ENCODE results near the gene SPAG6. TPM values are rescaled to one million over a fixed set of nuclear protein-coding genes. Genes with fewer than 3 reads are reported as not detected.
A peak's percentile ranks its signal among the peaks of the same experiment; 100 is the strongest.

Gene SPAG6
- total RNA-seq, 1 experiment from 2014 or later = 0.74 TPM

DNA sequence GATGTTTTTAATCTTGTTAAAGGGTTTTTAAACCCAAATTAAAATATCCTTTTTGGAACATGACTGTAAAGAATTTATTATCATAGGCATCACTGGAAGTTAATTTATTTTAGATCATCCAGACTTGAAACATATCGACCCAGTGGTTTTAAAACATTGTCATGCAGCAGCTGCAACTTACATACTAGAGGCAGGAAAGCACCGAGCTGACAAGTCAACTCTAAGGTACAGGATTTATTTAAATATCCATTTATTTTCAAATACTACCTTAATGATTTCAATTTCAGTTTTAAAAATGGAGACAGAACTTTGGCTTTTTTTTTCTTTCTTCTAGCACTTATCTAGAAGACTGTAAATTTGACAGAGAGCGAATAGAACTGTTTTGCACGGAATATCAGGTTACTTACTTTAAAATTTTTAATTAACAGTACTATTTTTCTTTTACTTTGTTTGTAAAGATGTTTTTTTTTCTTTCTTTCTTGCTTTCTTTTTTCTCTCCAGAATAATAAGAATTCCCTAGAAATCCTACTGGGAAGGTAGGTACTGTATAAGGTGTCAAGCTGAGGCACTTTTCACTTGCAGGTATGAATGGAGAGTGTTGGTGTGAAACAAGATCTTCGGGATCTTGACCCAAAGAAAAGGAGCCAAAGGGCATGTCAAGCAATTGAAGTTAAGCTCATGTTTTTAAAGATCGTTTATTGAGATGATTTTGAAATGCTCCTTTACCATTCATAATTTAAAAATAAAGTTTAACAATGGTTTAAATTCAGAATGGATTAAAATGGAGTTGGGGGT lies 27.3 kb upstream of the SPAG6 start:
- TF ChIP-seq, protein P1, sequence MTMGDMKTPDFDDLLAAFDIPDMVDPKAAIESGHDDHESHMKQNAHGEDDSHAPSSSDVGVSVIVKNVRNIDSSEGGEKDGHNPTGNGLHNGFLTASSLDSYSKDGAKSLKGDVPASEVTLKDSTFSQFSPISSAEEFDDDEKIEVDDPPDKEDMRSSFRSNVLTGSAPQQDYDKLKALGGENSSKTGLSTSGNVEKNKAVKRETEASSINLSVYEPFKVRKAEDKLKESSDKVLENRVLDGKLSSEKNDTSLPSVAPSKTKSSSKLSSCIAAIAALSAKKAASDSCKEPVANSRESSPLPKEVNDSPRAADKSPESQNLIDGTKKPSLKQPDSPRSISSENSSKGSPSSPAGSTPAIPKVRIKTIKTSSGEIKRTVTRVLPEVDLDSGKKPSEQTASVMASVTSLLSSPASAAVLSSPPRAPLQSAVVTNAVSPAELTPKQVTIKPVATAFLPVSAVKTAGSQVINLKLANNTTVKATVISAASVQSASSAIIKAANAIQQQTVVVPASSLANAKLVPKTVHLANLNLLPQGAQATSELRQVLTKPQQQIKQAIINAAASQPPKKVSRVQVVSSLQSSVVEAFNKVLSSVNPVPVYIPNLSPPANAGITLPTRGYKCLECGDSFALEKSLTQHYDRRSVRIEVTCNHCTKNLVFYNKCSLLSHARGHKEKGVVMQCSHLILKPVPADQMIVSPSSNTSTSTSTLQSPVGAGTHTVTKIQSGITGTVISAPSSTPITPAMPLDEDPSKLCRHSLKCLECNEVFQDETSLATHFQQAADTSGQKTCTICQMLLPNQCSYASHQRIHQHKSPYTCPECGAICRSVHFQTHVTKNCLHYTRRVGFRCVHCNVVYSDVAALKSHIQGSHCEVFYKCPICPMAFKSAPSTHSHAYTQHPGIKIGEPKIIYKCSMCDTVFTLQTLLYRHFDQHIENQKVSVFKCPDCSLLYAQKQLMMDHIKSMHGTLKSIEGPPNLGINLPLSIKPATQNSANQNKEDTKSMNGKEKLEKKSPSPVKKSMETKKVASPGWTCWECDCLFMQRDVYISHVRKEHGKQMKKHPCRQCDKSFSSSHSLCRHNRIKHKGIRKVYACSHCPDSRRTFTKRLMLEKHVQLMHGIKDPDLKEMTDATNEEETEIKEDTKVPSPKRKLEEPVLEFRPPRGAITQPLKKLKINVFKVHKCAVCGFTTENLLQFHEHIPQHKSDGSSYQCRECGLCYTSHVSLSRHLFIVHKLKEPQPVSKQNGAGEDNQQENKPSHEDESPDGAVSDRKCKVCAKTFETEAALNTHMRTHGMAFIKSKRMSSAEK (CRISPR knock-in tag; IDR thresholded peaks at IDR 0.05; ENCODE audit: borderline replicate concordance) = no peak
- TF ChIP-seq GRHL2 (CRISPR knock-in tag; IDR thresholded peaks at IDR 0.05; ENCODE audit: insufficient replicate concordance, severe bottlenecking) (no peak), ELF4 (CRISPR knock-in tag; IDR thresholded peaks at IDR 0.05; ENCODE audit: low read depth) (no peak), JUN (CRISPR knock-in tag; IDR thresholded peaks at IDR 0.05) (no peak), SP1 (CRISPR knock-in tag; conservative IDR thresholded peaks at IDR 0.05) (no peak), SMAD3 (CRISPR knock-in tag; IDR thresholded peaks at IDR 0.05; ENCODE audit: borderline replicate concordance) (no peak), NR3C1 (CRISPR knock-in tag; conservative IDR thresholded peaks at IDR 0.05; ENCODE audit: low read depth) (no peak)
- TF ChIP-seq, protein P2, sequence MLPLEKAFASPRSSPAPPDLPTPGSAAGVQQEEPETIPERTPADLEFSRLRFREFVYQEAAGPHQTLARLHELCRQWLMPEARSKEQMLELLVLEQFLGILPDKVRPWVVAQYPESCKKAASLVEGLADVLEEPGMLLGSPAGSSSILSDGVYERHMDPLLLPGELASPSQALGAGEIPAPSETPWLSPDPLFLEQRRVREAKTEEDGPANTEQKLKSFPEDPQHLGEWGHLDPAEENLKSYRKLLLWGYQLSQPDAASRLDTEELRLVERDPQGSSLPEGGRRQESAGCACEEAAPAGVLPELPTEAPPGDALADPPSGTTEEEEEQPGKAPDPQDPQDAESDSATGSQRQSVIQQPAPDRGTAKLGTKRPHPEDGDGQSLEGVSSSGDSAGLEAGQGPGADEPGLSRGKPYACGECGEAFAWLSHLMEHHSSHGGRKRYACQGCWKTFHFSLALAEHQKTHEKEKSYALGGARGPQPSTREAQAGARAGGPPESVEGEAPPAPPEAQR (CRISPR knock-in tag; IDR thresholded peaks at IDR 0.05) = no peak
- TF ChIP-seq, protein P3, sequence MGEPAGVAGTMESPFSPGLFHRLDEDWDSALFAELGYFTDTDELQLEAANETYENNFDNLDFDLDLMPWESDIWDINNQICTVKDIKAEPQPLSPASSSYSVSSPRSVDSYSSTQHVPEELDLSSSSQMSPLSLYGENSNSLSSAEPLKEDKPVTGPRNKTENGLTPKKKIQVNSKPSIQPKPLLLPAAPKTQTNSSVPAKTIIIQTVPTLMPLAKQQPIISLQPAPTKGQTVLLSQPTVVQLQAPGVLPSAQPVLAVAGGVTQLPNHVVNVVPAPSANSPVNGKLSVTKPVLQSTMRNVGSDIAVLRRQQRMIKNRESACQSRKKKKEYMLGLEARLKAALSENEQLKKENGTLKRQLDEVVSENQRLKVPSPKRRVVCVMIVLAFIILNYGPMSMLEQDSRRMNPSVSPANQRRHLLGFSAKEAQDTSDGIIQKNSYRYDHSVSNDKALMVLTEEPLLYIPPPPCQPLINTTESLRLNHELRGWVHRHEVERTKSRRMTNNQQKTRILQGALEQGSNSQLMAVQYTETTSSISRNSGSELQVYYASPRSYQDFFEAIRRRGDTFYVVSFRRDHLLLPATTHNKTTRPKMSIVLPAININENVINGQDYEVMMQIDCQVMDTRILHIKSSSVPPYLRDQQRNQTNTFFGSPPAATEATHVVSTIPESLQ (CRISPR knock-in tag; IDR thresholded peaks at IDR 0.05) = no peak
- TF ChIP-seq, protein P4, sequence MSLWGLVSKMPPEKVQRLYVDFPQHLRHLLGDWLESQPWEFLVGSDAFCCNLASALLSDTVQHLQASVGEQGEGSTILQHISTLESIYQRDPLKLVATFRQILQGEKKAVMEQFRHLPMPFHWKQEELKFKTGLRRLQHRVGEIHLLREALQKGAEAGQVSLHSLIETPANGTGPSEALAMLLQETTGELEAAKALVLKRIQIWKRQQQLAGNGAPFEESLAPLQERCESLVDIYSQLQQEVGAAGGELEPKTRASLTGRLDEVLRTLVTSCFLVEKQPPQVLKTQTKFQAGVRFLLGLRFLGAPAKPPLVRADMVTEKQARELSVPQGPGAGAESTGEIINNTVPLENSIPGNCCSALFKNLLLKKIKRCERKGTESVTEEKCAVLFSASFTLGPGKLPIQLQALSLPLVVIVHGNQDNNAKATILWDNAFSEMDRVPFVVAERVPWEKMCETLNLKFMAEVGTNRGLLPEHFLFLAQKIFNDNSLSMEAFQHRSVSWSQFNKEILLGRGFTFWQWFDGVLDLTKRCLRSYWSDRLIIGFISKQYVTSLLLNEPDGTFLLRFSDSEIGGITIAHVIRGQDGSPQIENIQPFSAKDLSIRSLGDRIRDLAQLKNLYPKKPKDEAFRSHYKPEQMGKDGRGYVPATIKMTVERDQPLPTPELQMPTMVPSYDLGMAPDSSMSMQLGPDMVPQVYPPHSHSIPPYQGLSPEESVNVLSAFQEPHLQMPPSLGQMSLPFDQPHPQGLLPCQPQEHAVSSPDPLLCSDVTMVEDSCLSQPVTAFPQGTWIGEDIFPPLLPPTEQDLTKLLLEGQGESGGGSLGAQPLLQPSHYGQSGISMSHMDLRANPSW (CRISPR knock-in tag; conservative IDR thresholded peaks at IDR 0.05; ENCODE audit: low read depth) = no peak
- peaks cover 88% of the 10 kb centered on the region for H3K27me3 Mint-ChIP-seq (ENCODE audit: low read depth)
- peaks cover 48% of the 10 kb centered on the region for H3K4me1 Mint-ChIP-seq
- H3K36me3 Mint-ChIP-seq = no peaks in the 10 kb centered on the region
- H3K27ac Mint-ChIP-seq = no peak overlapping the region
- ChIA-PET CTCF (interaction anchor here (0.6 kb wide), 1 partner anchor 22 kb away, joined by 3 read pairs; no protein-coding TSS in a partner anchor), POLR2A (no interaction called here)
- no peak for ATAC-seq
- H3K4me3 Mint-ChIP-seq = peak overlapping the region; percentile 29; the same call in 1 of the 2 replicates
- no peak for DNase-seq (ENCODE audit: low spot score)
- H3K9me3 Mint-ChIP-seq = no peaks in the 10 kb centered on the region

DNA sequence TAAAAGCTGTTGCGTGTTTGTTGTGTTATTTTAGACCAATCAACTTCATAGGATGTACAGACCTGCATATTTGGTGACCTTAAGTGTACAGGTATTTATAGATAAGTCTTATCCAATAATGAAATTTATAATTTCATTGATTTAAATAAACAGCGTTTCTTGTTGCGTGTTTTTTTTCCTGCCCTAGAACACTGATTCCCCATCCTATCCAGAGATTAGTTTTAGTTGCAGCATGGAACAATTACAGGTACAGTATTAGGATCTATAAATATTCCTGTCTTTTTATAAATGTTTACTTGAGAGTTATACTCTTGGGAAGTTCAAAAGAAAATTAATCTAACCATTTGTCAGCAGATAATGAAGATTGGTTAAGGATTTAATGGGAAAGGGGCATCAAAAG lies 26.5 kb upstream of the SPAG6 start:
- Mint-ChIP-seq H3K9me3 (no peaks in the 10 kb centered on the region), H3K4me1 (peaks cover 56% of the 10 kb centered on the region), H3K4me3 (no peak overlapping the region), H3K36me3 (no peaks in the 10 kb centered on the region), H3K27me3 (ENCODE audit: low read depth) (peaks cover 88% of the 10 kb centered on the region), H3K27ac (no peak overlapping the region)
- POLR2A ChIA-PET = no interaction called here
- DNase-seq (ENCODE audit: low spot score) = no peak
- ATAC-seq = no peak
- CTCF ChIA-PET = interaction anchor here (0.6 kb wide), 1 partner anchor 22 kb away, joined by 3 read pairs; no protein-coding TSS in a partner anchor
- TF ChIP-seq MYBL2 (CRISPR knock-in tag; IDR thresholded peaks at IDR 0.05) (no peak), PRRX2 (CRISPR knock-in tag; IDR thresholded peaks at IDR 0.05) (no peak), ZBTB21 (CRISPR knock-in tag; IDR thresholded peaks at IDR 0.05; ENCODE audit: borderline replicate concordance) (no peak), ESRRA (CRISPR knock-in tag; IDR thresholded peaks at IDR 0.05; ENCODE audit: borderline replicate concordance) (no peak), FOXP1 (CRISPR knock-in tag; IDR thresholded peaks at IDR 0.05; ENCODE audit: borderline replicate concordance) (no peak), SMAD3 (CRISPR knock-in tag; IDR thresholded peaks at IDR 0.05; ENCODE audit: borderline replicate concordance) (no peak), ZNF263 (CRISPR knock-in tag; IDR thresholded peaks at IDR 0.05; ENCODE audit: low read depth) (no peak), NR3C1 (CRISPR knock-in tag; conservative IDR thresholded peaks at IDR 0.05; ENCODE audit: low read depth) (no peak)
- TF ChIP-seq, protein P5, sequence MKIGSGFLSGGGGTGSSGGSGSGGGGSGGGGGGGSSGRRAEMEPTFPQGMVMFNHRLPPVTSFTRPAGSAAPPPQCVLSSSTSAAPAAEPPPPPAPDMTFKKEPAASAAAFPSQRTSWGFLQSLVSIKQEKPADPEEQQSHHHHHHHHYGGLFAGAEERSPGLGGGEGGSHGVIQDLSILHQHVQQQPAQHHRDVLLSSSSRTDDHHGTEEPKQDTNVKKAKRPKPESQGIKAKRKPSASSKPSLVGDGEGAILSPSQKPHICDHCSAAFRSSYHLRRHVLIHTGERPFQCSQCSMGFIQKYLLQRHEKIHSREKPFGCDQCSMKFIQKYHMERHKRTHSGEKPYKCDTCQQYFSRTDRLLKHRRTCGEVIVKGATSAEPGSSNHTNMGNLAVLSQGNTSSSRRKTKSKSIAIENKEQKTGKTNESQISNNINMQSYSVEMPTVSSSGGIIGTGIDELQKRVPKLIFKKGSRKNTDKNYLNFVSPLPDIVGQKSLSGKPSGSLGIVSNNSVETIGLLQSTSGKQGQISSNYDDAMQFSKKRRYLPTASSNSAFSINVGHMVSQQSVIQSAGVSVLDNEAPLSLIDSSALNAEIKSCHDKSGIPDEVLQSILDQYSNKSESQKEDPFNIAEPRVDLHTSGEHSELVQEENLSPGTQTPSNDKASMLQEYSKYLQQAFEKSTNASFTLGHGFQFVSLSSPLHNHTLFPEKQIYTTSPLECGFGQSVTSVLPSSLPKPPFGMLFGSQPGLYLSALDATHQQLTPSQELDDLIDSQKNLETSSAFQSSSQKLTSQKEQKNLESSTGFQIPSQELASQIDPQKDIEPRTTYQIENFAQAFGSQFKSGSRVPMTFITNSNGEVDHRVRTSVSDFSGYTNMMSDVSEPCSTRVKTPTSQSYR (CRISPR knock-in tag; IDR thresholded peaks at IDR 0.05) = no peak
- TF ChIP-seq, protein P6, sequence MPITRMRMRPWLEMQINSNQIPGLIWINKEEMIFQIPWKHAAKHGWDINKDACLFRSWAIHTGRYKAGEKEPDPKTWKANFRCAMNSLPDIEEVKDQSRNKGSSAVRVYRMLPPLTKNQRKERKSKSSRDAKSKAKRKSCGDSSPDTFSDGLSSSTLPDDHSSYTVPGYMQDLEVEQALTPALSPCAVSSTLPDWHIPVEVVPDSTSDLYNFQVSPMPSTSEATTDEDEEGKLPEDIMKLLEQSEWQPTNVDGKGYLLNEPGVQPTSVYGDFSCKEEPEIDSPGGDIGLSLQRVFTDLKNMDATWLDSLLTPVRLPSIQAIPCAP (CRISPR knock-in tag; IDR thresholded peaks at IDR 0.05) = no peak

Data from WTC11 (cell line).